ENCODE results near the gene ITGB1BP1. TPM values are rescaled to one million over a fixed set of nuclear protein-coding genes. Genes with fewer than 3 reads are reported as not detected.

The ITGB1BP1 gene
- polyA plus RNA-seq, 1 donor = 55.9 TPM

GRCh38 chr2:9377461-9378097 is 45.7 kb downstream of the ITGB1BP1 start:
- no peak for DNase-seq

GRCh38 chr2:9375857-9376428 is 47.4 kb downstream of the ITGB1BP1 start:
- no peak for DNase-seq

GRCh38 chr2:9374071-9374730 is 49.1 kb downstream of the ITGB1BP1 start:
- DNase-seq = no peak

- DNase-seq = no peak
Observed at GRCh38 chr2:9373476-9373875, 49.9 kb downstream of the ITGB1BP1 start.

GRCh38 chr2:9373047-9373446 is 50.3 kb downstream of the ITGB1BP1 start:
- DNase-seq = no peak

- no peak for DNase-seq
Observed at GRCh38 chr2:9370746-9371145, 52.6 kb downstream of the ITGB1BP1 start.

GRCh38 chr2:9366026-9366425 is 57.3 kb downstream of the ITGB1BP1 start:
- DNase-seq = no peak

- DNase-seq = no peak
Observed at GRCh38 chr2:9365498-9366019, 57.8 kb downstream of the ITGB1BP1 start.

GRCh38 chr2:9364791-9365497 is 58.4 kb downstream of the ITGB1BP1 start:
- no peak for DNase-seq

- DNase-seq = no peak
Observed at GRCh38 chr2:9364373-9364772, 59.0 kb downstream of the ITGB1BP1 start.

GRCh38 chr2:9360701-9361100 is 62.6 kb downstream of the ITGB1BP1 start:
- no peak for DNase-seq

- DNase-seq = no peak
Observed at GRCh38 chr2:9360110-9360509, 63.2 kb downstream of the ITGB1BP1 start.

- DNase-seq = no peak
Observed at GRCh38 chr2:9359463-9359862, 63.9 kb downstream of the ITGB1BP1 start.

GRCh38 chr2:9358846-9359245 is 64.5 kb downstream of the ITGB1BP1 start:
- DNase-seq = no peak

- DNase-seq = no peak
Observed at GRCh38 chr2:9356261-9356660, 67.1 kb downstream of the ITGB1BP1 start.

- no peak for DNase-seq
Observed at GRCh38 chr2:9355716-9356115, 67.6 kb downstream of the ITGB1BP1 start.

GRCh38 chr2:9355270-9355669 is 68.1 kb downstream of the ITGB1BP1 start:
- no peak for DNase-seq

- no peak for DNase-seq
Observed at GRCh38 chr2:9354318-9354717, 69.0 kb downstream of the ITGB1BP1 start.

Other genes starting within 250 kb of the ITGB1BP1 start
- gene ASAP2, start 216.7 kb downstream of the ITGB1BP1 start, polyA plus RNA-seq (ENCODE audit: insufficient read length) = 18.8 TPM
- gene CPSF3, start 126 bp upstream of the ITGB1BP1 start, polyA plus RNA-seq (ENCODE audit: insufficient read length) = 32.9 TPM
- gene IAH1, start 51.0 kb upstream of the ITGB1BP1 start, polyA plus RNA-seq (ENCODE audit: insufficient read length) = 41.8 TPM
- 26.8 TPM for gene ADAM17, start 132.3 kb upstream of the ITGB1BP1 start, polyA plus RNA-seq (ENCODE audit: insufficient read length)
- 186 TPM for gene YWHAQ, start 207.5 kb upstream of the ITGB1BP1 start, polyA plus RNA-seq (ENCODE audit: insufficient read length)